Smooth muscle cell (in vitro differentiated cells): ENCODE data around the gene CHDH. TPM values are rescaled to one million over a fixed set of nuclear protein-coding genes. Genes with fewer than 3 reads are reported as not detected.

Source experiments
- DNase-seq: peaks from one replicate; lab custom pipeline; 2025; ENCODE audit not compliant: unreplicated experiment; lab: John Stamatoyannopoulos, UW
- H2AFZ ChIP-seq: fragments of 200-600 bp; sonication (generic); 2 replicates; pipeline ENCODE4 v1.6.0; 2016; ENCODE audit warnings: antibody characterized with exemption, low read depth, mild to moderate bottlenecking
- H3F3A ChIP-seq: fragments of 200-600 bp; sonication (generic); 2 replicates; pipeline ENCODE4 v1.6.0; 2017; ENCODE audit warnings: antibody characterized with exemption, low read depth
- H3K27ac ChIP-seq: fragments of 200-600 bp; sonication (generic); 2 replicates; pipeline ENCODE4 v1.5.1; 2016; ENCODE audit warnings: low read depth, mild to moderate bottlenecking
- H3K27me3 ChIP-seq: fragments of 200-600 bp; sonication (generic); 2 replicates; pipeline ENCODE4 v1.6.1; 2016; ENCODE audit warnings: low read depth, mild to moderate bottlenecking
- H3K36me3 ChIP-seq: fragments of 200-600 bp; sonication (generic); 2 replicates; pipeline ENCODE4 v1.5.1; 2016; ENCODE audit warnings: low read depth
- H3K4me1 ChIP-seq: fragments of 200-600 bp; sonication (generic); 2 replicates; pipeline ENCODE4 v1.5.1; 2016; ENCODE audit warnings: low read depth
- H3K4me2 ChIP-seq: fragments of 200-600 bp; sonication (generic); 2 replicates; pipeline ENCODE4 v1.6.0; 2016; ENCODE audit warnings: mild to moderate bottlenecking
- H3K4me3 ChIP-seq: fragments of 200-600 bp; sonication (generic); 2 replicates; pipeline ENCODE4 v1.5.1; 2016; ENCODE audit warnings: mild to moderate bottlenecking
- H3K79me2 ChIP-seq: fragments of 200-600 bp; sonication (generic); 2 replicates; pipeline ENCODE4 v1.6.0; 2016; ENCODE audit warnings: low read depth, mild to moderate bottlenecking
- H3K9ac ChIP-seq: fragments of 200-600 bp; sonication (generic); 2 replicates; pipeline ENCODE4 v1.6.0; 2016; ENCODE audit warnings: low read depth
- H3K9me3 ChIP-seq: fragments of 200-600 bp; sonication (generic); replicated peaks from 2 replicates; pipeline ENCODE4 v1.5.1; 2016; ENCODE audit warnings: low read depth
- H4K20me1 ChIP-seq: fragments of 200-600 bp; sonication (generic); 2 replicates; pipeline ENCODE4 v1.6.0; 2016; ENCODE audit warnings: low read depth
- CTCF ChIP-seq: fragments of 200-600 bp; sonication (generic); IDR thresholded peaks from 2 replicates; pipeline ENCODE4 v1.5.1; 2017; ENCODE audit warnings: borderline replicate concordance, mild to moderate bottlenecking, antibody characterized with exemption; ENCODE audit not compliant: insufficient read depth, poor library complexity, severe bottlenecking
- WGBS: methylation state at CpG from one replicate; pipeline ENCODE4 v1.1.7; 2016; ENCODE audit warnings: low lambda C conversion rate; 5-methylcytosine and 5-hydroxymethylcytosine counted together
- polyA plus RNA-seq: library from polyadenylated mRNA; unstranded; fragments of >200 nt; fragmentation: Nextera tagmentation; extraction: Ambion mirVana; gene quantifications from 2 replicates; pipeline ENCODE4 v1.2.1, GENCODE V29; 2016
- total RNA-seq: library from RNA; depleted of rRNA; stranded (reverse); fragments of >200 nt; gene quantifications from 2 replicates; pipeline ENCODE4 v1.2.3, GENCODE V29; 2014

The CHDH gene
- total and polyA plus RNA-seq, 2 experiments from 2014 or later = 0.36 to 0.51 TPM

GRCh38 chr3:53768478-53769459 lies 77.5 kb downstream of the CHDH start:
- Histone ChIP-seq H3K27me3 (peaks cover 33% of the 10 kb centered on the region), H3K9ac (no peak overlapping the region), H3K36me3 (no peaks in the 10 kb centered on the region), H3K9me3 (no peaks in the 10 kb centered on the region), H3K27ac (no peak overlapping the region), H3F3A (no peaks in the 10 kb centered on the region), H4K20me1 (no peaks in the 10 kb centered on the region), H3K4me2 (no peak overlapping the region), H2AFZ (no peak overlapping the region), H3K79me2 (no peaks in the 10 kb centered on the region), H3K4me1 (peaks cover 5% of the 10 kb centered on the region), H3K4me3 (no peak overlapping the region)
- DNase-seq = no peak
- no peak for TF ChIP-seq CTCF
- 77% methylated on average over 12 of the region's 12 CpGs for WGBS

GRCh38 chr3:53766706-53767105 lies 79.5 kb downstream of the CHDH start:
- no peak overlapping the region for H3K27ac ChIP-seq
- DNase-seq = no peak
- H3K9ac ChIP-seq = no peak overlapping the region
- no peaks in the 10 kb centered on the region for H4K20me1 ChIP-seq
- H3K36me3 ChIP-seq = no peaks in the 10 kb centered on the region
- no peak overlapping the region for H3K4me2 ChIP-seq
- no peak for TF ChIP-seq CTCF
- H3F3A ChIP-seq = no peaks in the 10 kb centered on the region
- no peak overlapping the region for H3K4me3 ChIP-seq
- no peak overlapping the region for H2AFZ ChIP-seq
- 93% methylated on average over 7 of the region's 7 CpGs for WGBS
- no peaks in the 10 kb centered on the region for H3K79me2 ChIP-seq
- no peaks in the 10 kb centered on the region for H3K4me1 ChIP-seq
- peaks cover 28% of the 10 kb centered on the region for H3K27me3 ChIP-seq
- no peaks in the 10 kb centered on the region for H3K9me3 ChIP-seq

- no peak overlapping the region for H3K4me2 ChIP-seq
Observed at GRCh38 chr3:53765753-53766152, 80.5 kb downstream of the CHDH start.

More at GRCh38 chr3:53765753-53766152, 80.5 kb downstream of the CHDH start:
- no peak for DNase-seq
- 85% methylated on average over 5 of the region's 5 CpGs for WGBS
- no peak overlapping the region for H3K27ac ChIP-seq
- no peaks in the 10 kb centered on the region for H3F3A ChIP-seq
- no peak for TF ChIP-seq CTCF
- no peaks in the 10 kb centered on the region for H4K20me1 ChIP-seq
- no peaks in the 10 kb centered on the region for H3K79me2 ChIP-seq
- no peak overlapping the region for H3K9ac ChIP-seq
- H3K36me3 ChIP-seq = no peaks in the 10 kb centered on the region
- no peak overlapping the region for H2AFZ ChIP-seq
- no peak overlapping the region for H3K4me3 ChIP-seq
- H3K4me1 ChIP-seq = no peaks in the 10 kb centered on the region
- peaks cover 34% of the 10 kb centered on the region for H3K27me3 ChIP-seq
- H3K9me3 ChIP-seq = no peaks in the 10 kb centered on the region
